Upper lobe of left lung (tissue), 4 donors: ENCODE results near the gene NXPH1.

Experiments used
- EP300 ChIP-seq, 4 donors: sonication (generic); formaldehyde crosslinking; IDR thresholded peaks; one replicate each; pipeline ENCODE4 v1.5.1; 2017; ENCODE audit warnings: antibody characterized with exemption in 4 of 4, control low read depth in 2 of 4
- POLR2A ChIP-seq, 4 donors: fragments of 450-650 bp; IDR thresholded peaks; one replicate each; pipeline ENCODE4 v1.5.1; 2016 to 2017; ENCODE audit warnings: antibody characterized with exemption in 4 of 4, mild to moderate bottlenecking in 2 of 4
- POLR2AphosphoS5 ChIP-seq, 2 donors: sonication (generic); formaldehyde crosslinking; IDR thresholded peaks; one replicate each; pipeline ENCODE4 v1.5.1; 2017; ENCODE audit warnings: antibody characterized with exemption in 2 of 2
- TF ChIP-seq, protein P1 (sequence below), 6 experiments: fragments of 450-650 bp in 4 of 6; fragments of 200-600 bp in 2 of 6; sonication (generic) in 2 of 6; IDR thresholded peaks; one replicate each; pipeline ENCODE4 v1.5.1; 2016 to 2019; ENCODE audit warnings: antibody characterized with exemption in 6 of 6

DNA sequence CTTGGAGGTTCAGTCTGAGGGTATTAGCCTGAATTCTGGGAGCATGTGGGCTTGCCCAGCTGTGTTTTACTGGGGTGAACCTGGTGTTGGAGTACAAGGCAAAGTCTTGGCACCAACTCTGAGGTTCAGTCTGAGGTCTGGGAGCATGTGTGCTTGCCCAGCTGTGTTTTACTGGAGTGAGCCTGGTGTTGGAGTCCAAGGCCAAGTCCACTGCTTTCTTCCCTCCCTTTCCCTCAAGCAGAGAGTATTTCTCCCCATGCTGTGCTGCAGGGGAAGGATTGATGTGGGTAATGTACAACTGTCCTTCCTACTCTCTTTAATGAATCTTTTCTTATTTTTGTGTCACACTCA is 236.1 kb downstream of the NXPH1 start:
- TF ChIP-seq, protein P1, sequence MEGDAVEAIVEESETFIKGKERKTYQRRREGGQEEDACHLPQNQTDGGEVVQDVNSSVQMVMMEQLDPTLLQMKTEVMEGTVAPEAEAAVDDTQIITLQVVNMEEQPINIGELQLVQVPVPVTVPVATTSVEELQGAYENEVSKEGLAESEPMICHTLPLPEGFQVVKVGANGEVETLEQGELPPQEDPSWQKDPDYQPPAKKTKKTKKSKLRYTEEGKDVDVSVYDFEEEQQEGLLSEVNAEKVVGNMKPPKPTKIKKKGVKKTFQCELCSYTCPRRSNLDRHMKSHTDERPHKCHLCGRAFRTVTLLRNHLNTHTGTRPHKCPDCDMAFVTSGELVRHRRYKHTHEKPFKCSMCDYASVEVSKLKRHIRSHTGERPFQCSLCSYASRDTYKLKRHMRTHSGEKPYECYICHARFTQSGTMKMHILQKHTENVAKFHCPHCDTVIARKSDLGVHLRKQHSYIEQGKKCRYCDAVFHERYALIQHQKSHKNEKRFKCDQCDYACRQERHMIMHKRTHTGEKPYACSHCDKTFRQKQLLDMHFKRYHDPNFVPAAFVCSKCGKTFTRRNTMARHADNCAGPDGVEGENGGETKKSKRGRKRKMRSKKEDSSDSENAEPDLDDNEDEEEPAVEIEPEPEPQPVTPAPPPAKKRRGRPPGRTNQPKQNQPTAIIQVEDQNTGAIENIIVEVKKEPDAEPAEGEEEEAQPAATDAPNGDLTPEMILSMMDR (IDR thresholded peaks at IDR 0.05), result no peak
- TF ChIP-seq POLR2A (IDR thresholded peaks at IDR 0.05) (no peak), EP300 (IDR thresholded peaks at IDR 0.05) (no peak), POLR2AphosphoS5 (IDR thresholded peaks at IDR 0.05) (no peak)
